Measurements from ENCODE around the gene AGAP3. TPM values are rescaled to one million over a fixed set of nuclear protein-coding genes. Genes with fewer than 3 reads are reported as not detected.

Gene AGAP3
- total and polyA plus RNA-seq, 2 of the 4 experiments (the other 2 are of a cell fraction): 35.3 to 93.9 TPM

GRCh38 chr7:151087245-151088018 lies 1.2 kb downstream of the AGAP3 start (continued):
- TF ChIP-seq MAFK (IDR thresholded peaks at IDR 0.05; ENCODE audit: low read depth, low read length): no peak
- peak; percentile 33; the same call in 1 of the 2 replicates for TF ChIP-seq RAD21 (IDR thresholded peaks at IDR 0.05; ENCODE audit: low read length)

- in situ Hi-C loops (cut with MboI; ENCODE audit: low sequenced_read_pairs): no loop called here
- CTCF ChIA-PET: interaction anchor here (0.9 to 1.3 kb wide), 3 partner anchors 24 to 36 kb away, joined by 3 to 4 read pairs (median 3); no protein-coding TSS in a partner anchor
Observed at GRCh38 chr7:151088019-151088855, 2.0 kb downstream of the AGAP3 start.

More at GRCh38 chr7:151088019-151088855, 2.0 kb downstream of the AGAP3 start:
- H3K4me1 ChIP-seq (ENCODE audit: control insufficient read depth, insufficient read depth, low read length): peaks cover 23% of the 10 kb centered on the region
- peaks cover 57% of the 10 kb centered on the region for H4K20me1 ChIP-seq (ENCODE audit: insufficient read depth, low read length)
- H3K27ac ChIP-seq (ENCODE audit: insufficient read depth, low read length): peak overlapping the region; percentile 50
- peak overlapping the region; percentile 96 for H3K23ac ChIP-seq (ENCODE audit: low read depth, low read length)
- POLR2A ChIA-PET (ENCODE audit: unreplicated experiment): interaction anchor here (1.0 kb wide), 1 partner anchor 25 kb away, joined by 3 read pairs; no protein-coding TSS in a partner anchor
- H2BK5ac ChIP-seq (ENCODE audit: low read depth, low read length, poor library complexity, severe bottlenecking): peak overlapping the region; percentile 51
- ATAC-seq (ENCODE audit: low read depth) (no peak), DNase-seq (no peak)
- dilution Hi-C loops (cut with HindIII; ENCODE audit: low sequenced_read_pairs, unreplicated experiment): no loop called here
- H3K9me3 ChIP-seq (ENCODE audit: control insufficient read depth, insufficient read depth, low read length): no peaks in the 10 kb centered on the region
- peaks cover 8% of the 10 kb centered on the region for H3K9me1 ChIP-seq (ENCODE audit: insufficient read depth, low read length)
- H2AFZ ChIP-seq (replicated peaks; ENCODE audit: low read length, poor library complexity): peak overlapping the region; percentile 82
- no peak overlapping the region for H4K5ac ChIP-seq (ENCODE audit: low read depth, low read length)
- H3K36me3 ChIP-seq (ENCODE audit: control insufficient read depth, insufficient read depth, low read length): peaks cover 6% of the 10 kb centered on the region; the same call in 1 of the 2 replicates
- H3K79me1 ChIP-seq (ENCODE audit: low read depth in 1 of 2, low read length in 2 of 2): peaks cover 4 to 54% of the 10 kb centered on the region in 2 experiments; a peak in 2 of 4 replicates
- BruUV-seq (replicated peaks): no TSS peak
- peak overlapping the region; percentile 54 for H3K4me2 ChIP-seq (ENCODE audit: low read depth, low read length)
- peak overlapping the region; percentile 79 for H2AK5ac ChIP-seq (ENCODE audit: low read depth, low read length)
- H3K27me3 ChIP-seq (ENCODE audit: control insufficient read depth, insufficient read depth, low read length): no peaks in the 10 kb centered on the region
- intact Hi-C loops (cut with micrococcal nuclease): no loop called here
- TF ChIP-seq MAZ (IDR thresholded peaks at IDR 0.05; ENCODE audit: borderline replicate concordance, low read depth, low read length) (peak; percentile 68; the same call in 1 of the 2 replicates), NFE2L2 (IDR thresholded peaks at IDR 0.05; ENCODE audit: low read depth, low read length) (no peak), CHD1 (IDR thresholded peaks at IDR 0.05; ENCODE audit: low read depth, low read length) (no peak), SMC3 (IDR thresholded peaks at IDR 0.05; ENCODE audit: low read depth, low read length) (no peak)
- peak overlapping the region; percentile 86 for H3K4me3 ChIP-seq (ENCODE audit: insufficient read depth, low read depth, low read length)
- H4K8ac ChIP-seq (ENCODE audit: low read depth in 2 of 2, low read length in 2 of 2): peak overlapping the region; percentile 8 to 59; a peak in 2 of 4 replicates
- peak overlapping the region; percentile 70 for H4K91ac ChIP-seq (ENCODE audit: insufficient read depth, low read depth, low read length)
- peak overlapping the region; percentile 57 for H2BK120ac ChIP-seq (ENCODE audit: low read depth, low read length)
- H2BK15ac ChIP-seq (ENCODE audit: low read depth, low read length): peak overlapping the region; percentile 27; the same call in 1 of the 3 replicates
- H3K4ac ChIP-seq (ENCODE audit: low read depth, low read length): peak overlapping the region; percentile 81
- peak overlapping the region; percentile 76 for H2AK9ac ChIP-seq (replicated peaks; ENCODE audit: low read depth, low read length, poor library complexity)
- H2BK20ac ChIP-seq (ENCODE audit: low read depth, low read length): peak overlapping the region; percentile 3; the same call in 1 of the 2 replicates
- peak overlapping the region; percentile 80 for H3K9ac ChIP-seq (ENCODE audit: low read depth, low read length)
- peak overlapping the region; percentile 57 for H3K56ac ChIP-seq (ENCODE audit: extremely low read depth, insufficient read depth, low read length)
- H3K18ac ChIP-seq (ENCODE audit: low read depth, low read length): no peak overlapping the region
- H3K14ac ChIP-seq (replicated peaks; ENCODE audit: low read depth, low read length): peak overlapping the region; percentile 89
- WGBS, 2 experiments (ENCODE audit: extremely low coverage in 2 of 2, insufficient read length in 1 of 2): 29% methylated on average over 1 of the region's 16 CpGs; no CpG with 5 or more reads in 1 of the 2 experiments
